ENCODE measurements around the gene TRAF3.
A peak's percentile ranks its signal among the peaks of the same experiment; 100 is the strongest.
"Not testable (repeated sequence)": the region's sequence is repeated elsewhere in the genome, so short reads cannot be mapped to it uniquely, and the experiment has no call there.

The TRAF3 gene

GRCh38 chr14:102752239-102752847 is 24.9 kb upstream of the TRAF3 start:
- no peak for FAIRE-seq

GRCh38 chr14:102754370-102755262 is 22.6 kb upstream of the TRAF3 start:
- no peak for FAIRE-seq

GRCh38 chr14:102757646-102758045 is 19.6 kb upstream of the TRAF3 start:
- no peak for FAIRE-seq

- no peak for FAIRE-seq
These were observed 19.2 kb upstream of the TRAF3 start for GRCh38 chr14:102758087-102758486.

- FAIRE-seq = no peak
These were observed 17.6 kb upstream of the TRAF3 start for GRCh38 chr14:102759456-102760187.

GRCh38 chr14:102760496-102761193 is 16.6 kb upstream of the TRAF3 start:
- no peak for FAIRE-seq

- no peak for FAIRE-seq
These were observed 16.0 kb upstream of the TRAF3 start for GRCh38 chr14:102761206-102761605.

- no peak for FAIRE-seq
These were observed 13.0 kb upstream of the TRAF3 start for GRCh38 chr14:102764220-102764671.

GRCh38 chr14:102765770-102766169 is 11.5 kb upstream of the TRAF3 start:
- FAIRE-seq = not testable (repeated sequence)

- FAIRE-seq = no peak
These were observed 8.8 kb upstream of the TRAF3 start for GRCh38 chr14:102768223-102769048.

- no peak for FAIRE-seq
These were observed 8.3 kb upstream of the TRAF3 start for GRCh38 chr14:102769049-102769327.

GRCh38 chr14:102770147-102771123 is 6.8 kb upstream of the TRAF3 start:
- FAIRE-seq = no peak

- no peak for FAIRE-seq
These were observed 6.1 kb upstream of the TRAF3 start for GRCh38 chr14:102771144-102771543.

GRCh38 chr14:102772781-102773570 is 4.3 kb upstream of the TRAF3 start:
- FAIRE-seq = no peak

GRCh38 chr14:102774391-102775153 is 2.7 kb upstream of the TRAF3 start:
- peak; percentile 80 for FAIRE-seq

GRCh38 chr14:102775855-102776760 is 1.1 kb upstream of the TRAF3 start:
- no peak for FAIRE-seq

- FAIRE-seq = no peak
These were observed 575 bp downstream of the TRAF3 start for GRCh38 chr14:102777711-102778337.
